HG03039 (cell line): Measurements from ENCODE around the gene ADD3.

ENCODE experiments used
- ATAC-seq: cut with Tn5 transposase; IDR thresholded peaks from one replicate; pipeline ENCODE4 v1.9.1; 2021; ENCODE audit warnings: mild to moderate bottlenecking, moderate library complexity; ENCODE audit not compliant: unreplicated experiment

ADD3 gene, protein sequence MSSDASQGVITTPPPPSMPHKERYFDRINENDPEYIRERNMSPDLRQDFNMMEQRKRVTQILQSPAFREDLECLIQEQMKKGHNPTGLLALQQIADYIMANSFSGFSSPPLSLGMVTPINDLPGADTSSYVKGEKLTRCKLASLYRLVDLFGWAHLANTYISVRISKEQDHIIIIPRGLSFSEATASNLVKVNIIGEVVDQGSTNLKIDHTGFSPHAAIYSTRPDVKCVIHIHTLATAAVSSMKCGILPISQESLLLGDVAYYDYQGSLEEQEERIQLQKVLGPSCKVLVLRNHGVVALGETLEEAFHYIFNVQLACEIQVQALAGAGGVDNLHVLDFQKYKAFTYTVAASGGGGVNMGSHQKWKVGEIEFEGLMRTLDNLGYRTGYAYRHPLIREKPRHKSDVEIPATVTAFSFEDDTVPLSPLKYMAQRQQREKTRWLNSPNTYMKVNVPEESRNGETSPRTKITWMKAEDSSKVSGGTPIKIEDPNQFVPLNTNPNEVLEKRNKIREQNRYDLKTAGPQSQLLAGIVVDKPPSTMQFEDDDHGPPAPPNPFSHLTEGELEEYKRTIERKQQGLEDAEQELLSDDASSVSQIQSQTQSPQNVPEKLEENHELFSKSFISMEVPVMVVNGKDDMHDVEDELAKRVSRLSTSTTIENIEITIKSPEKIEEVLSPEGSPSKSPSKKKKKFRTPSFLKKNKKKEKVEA

DNA sequence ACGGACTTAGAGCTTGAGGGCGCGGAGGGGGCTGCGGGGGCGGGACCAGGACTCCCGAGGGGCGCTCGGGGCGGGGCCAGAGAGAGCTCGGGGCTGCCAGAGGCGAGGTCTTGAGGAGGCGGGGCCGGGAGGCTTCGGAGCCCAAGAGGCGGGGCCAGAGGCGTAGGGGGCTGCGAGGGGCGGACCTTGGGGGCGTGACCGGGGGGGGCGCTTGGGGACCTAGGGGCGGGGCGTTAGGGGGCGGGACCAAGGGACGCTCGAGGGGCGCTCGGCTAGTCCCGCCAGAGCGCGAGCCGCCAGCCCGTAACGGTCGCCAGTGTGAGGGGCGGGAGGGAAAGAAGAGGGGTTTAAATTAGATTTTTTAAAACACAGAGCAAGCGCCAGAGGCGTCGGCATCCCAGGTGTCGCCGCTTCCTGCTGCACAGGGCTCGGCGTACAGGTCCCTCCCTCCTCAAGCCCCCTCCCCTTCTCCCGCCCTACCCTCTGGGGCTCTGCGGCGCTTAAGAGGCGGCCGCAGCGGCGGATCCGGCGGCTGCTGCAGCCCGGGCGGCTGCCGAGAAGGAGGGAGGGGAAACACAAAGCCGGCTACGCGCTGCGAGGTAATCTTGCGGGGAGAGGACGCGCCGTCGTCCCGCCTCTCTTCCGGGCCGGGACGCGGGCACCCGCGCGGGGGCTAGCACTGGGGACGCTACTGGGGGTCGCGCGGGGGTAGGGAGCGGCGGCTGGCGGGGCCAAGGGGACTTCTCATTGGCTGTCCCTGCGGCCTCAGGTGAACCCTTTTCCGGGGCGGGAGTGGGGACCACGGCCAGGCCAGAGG is at the start of gene ADD3:
ADD3 (plus strand) TSS at position 284 of the 817 bp plus-strand sequence. CDS start 92,670 bp downstream, outside the sequence.
- peak; percentile 58 for ATAC-seq

DNA sequence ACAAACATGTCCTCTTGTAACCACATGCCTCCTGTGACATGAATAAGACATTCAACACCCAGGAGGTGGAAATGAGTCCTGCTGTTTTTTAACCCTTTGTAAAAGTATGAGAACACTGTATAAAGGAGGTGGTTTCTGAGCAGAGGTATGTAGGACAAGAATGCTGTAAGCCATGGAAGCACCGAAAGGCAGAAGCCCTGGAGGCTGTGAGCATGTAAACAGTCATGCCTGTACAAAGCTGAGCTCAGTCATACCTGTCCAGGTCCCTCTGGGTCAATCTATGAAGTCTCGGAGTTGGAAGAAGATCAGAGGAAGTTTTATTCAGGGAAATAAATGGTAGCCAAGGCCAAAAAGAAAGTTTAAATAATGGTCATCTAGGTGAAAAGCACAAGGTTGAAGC is 49.7 kb upstream of the ADD3 start:
- no peak for ATAC-seq

DNA sequence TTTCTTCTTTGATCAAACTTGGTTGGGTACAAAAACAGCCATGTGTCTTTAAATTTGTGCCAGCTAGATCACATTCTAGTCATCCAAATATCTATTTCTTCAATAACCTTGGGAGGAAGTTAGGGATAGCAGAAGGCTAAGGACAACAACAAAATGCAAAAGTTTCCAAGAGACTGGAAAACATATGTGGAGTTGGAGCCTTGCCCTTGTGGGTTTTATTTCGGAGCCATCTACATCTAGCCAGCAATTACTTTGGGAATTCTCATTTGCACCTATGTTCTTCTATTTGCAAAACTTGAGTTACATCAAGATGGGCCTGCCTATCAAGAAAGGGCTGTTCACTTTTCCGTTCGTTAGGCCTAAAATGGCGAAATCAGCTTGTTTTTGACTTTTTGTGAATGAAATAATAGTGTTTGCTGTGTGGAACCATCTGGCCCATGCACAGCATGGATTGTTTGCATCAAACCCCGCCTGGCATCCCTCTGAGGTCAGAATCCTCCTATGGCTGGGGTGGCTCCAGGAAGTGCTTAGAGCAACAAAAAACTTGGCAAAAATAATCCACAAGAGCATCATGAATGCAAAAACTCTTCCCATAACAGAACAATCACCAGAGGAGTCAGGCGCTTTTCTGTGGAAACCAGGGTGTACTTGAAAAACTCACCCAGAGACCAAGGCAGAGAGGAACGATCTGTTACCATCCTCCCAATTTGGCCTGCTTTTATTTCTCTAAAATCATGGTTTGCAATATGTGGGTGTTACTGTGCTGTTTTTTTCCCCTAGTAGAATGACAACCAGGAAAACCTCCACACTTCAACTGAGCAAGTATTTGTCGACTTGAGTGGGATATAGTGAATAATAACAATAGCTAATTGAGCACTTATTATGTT is 48.3 kb upstream of the ADD3 start:
- no peak for ATAC-seq

DNA sequence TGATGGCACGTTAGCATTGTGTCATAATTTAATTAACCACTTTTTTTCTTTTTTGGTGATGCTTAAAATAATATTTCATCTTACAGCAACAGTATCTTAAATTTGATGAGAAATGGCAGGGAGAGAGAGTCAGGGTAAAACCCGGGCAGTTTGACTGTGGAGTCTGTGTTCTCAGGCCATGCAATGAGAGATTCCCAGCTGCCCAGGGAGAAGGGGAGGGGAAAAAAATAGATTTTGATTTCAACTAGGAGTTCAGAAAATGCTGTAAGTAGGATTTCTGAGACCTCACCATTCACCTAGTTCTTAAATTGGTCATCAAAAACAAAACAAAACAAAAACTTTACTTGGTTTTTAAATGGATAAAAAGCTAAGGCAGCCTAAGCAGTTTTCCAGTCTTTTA is 47.1 kb upstream of the ADD3 start:
- no peak for ATAC-seq

DNA sequence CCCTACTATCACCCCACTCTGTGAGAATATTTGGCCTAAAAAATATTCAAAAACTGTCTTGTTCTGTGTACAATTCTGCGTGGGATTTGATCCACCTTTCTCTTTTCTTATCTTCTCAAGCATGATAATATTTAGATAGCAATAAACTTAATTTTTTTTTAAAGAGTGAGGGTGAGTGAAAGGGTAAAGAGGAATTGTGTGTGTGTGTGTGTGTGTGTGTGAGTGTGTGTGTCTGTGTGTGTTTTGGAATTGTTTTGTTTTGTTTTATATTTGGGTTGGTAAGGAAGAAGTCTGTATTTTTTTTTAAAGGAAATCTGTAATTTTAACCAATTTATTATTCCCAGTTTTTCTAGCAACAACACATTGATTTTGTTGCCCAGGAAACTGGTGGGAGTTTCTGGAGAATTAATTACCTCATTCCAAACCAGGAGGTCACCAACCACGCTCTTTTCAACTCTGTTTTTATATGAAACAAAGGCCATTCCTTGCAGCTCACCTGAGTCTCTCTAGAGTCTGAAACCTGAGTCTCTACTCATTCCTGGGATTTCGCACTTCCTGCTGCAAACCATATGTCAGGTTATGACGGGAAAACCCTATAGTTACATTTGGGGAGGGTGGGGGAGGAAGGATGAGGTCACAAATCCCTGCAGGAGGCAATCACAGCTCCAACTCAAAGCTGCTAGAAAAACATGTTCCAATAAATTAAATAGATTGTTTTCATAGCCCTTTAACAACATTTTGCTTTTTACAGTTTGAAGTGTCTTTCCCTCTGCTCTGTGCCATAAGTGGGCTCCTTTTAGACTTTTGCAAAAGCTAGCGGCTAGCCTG is 46.4 kb upstream of the ADD3 start:
- no peak for ATAC-seq

DNA sequence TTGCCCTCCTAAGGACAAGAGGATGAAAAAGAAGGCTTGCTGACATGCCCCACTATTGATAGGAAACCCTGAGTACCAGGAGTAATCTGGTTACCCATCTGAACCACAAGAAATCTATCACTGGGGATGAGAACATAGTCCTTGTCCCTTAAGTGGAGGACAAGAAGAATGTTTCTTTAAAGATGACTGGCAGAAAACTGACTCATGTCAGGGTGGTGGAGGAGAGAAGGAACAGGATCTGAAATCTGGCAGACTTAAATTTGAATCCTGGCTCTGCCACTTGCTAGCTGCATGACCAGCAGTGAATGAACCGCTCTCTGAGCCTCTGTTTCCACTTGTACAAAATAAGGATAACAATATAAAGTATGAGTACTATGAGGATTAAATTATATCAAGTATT is 45.5 kb upstream of the ADD3 start:
- ATAC-seq, result no peak

DNA sequence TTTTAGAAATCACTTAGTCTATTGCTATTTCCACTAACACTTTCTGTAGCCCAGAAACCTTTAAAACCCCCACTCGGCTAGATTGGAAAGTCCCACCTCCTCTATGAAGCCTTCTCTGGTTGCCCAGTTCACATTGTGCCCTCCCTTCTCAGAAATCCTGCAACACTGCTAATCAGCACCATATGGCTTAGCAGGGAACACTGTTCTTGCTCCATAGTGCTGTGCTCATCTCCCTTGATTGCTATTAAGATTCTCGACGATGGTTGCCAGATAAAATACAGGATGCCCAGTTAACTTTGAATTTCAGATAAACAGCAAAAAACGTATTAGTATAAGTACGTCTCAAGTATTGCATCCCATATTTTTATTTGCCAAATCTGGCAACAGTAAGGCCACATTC is 44.3 kb upstream of the ADD3 start:
- no peak for ATAC-seq

DNA sequence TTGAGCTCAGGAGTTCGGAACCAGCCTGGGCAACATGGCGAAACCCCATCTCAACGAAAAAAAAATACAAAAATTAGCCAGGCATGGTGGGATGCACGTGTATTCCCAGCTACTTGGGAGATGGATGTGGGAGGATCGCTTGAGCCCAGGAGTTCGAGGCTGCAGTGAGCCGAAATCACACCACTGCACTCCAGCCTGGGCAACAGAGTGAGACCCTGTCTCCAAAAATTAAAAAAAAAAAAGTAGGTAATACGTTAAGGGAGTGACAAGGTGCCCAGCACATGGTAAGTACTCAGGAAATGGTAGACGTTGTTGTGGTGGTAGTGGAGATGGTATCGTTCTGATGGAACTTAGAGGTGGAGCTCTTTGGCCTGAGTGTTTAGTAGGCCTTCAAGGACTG is 43.5 kb upstream of the ADD3 start:
- ATAC-seq, result no peak

DNA sequence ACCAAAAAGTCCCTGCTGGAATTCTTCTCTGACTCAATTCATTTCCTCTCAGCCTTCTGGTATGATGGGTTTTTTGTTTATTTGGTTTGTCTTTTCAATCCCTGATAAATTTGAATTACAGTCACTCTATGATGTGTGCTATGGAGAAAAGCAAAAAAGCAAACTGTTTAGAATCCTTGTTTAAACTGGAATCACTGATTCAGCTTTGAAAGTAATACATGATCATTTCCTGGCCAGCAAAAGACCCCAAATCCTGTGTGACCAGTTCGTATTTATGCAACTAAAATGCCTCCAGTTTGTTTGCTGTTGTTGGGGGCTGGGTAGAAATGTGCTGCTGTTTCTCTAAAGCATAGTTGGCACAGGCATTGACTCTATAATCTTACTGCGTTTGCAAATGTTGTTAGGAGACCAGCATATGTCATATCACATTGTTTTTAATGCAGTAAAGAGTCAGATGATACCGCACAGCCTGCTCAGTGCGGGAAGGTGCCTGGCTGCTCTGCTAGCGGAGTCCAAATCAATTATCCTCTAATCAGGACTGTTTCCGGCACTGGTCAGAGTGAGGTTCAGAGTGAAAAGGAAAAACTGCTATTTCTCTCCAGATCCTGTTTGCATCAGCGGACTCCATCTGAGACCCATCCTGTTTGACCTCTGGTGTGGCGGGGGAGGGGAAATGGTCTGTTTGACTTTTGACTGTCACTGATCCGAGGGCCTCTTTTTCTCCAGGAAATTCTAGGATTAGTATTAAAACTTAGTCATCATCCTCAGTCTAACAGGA is 40.6 kb upstream of the ADD3 start:
- ATAC-seq, result no peak

DNA sequence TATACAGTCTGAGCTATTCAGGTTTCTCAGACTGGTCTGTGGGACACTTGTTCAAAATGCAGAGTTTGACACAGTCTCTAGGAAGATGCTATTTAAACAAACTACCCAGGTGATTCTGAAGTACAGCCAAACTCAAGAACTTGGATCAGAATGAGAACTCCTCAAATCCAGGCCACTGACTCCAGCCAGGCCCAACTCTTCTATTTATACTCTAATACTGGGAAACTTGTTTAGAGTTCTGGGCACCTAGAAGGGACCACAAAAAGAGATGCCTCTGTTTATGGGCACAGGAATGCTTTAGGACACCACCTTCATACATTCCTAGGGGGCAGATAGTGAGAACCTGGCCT is 40.1 kb upstream of the ADD3 start:
- no peak for ATAC-seq

DNA sequence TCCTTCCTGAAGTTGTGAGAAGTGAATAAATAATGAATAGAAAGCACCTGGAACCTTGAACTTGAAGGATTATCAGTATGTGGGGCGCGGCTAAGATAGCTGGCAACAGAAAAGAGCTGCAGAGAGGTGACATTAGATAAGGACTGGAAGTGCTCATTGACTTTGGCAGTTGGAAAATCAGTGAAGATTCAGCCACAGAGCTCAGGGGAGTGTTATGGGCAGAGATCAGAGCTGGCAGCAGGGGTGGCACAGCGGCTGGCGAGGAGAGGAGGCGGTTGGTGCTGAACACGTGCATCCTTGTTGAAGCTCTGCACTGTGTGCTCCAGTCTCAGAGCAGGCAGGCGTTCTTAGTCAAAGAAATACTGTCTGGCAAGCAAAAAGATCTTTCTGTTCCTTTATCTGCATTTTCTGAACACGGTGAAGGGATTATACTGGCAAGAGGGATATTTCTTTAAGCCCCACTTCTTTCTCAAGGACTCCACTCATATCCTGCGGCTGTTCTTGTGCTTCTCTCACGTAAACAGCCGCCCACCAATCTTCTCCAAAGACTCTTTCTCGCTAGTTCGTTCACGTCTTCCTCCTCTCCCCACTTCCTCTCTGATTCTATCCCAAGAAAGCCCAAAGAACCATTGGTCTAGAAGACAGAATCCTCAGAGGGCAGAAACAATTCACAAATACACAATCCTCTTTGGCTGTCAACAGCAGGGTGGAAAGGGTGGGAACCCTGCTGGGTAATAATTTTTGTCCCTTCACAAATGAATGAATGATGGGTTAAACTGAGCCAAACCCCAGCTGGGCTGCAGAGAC is 38.6 kb upstream of the ADD3 start:
- no peak for ATAC-seq

DNA sequence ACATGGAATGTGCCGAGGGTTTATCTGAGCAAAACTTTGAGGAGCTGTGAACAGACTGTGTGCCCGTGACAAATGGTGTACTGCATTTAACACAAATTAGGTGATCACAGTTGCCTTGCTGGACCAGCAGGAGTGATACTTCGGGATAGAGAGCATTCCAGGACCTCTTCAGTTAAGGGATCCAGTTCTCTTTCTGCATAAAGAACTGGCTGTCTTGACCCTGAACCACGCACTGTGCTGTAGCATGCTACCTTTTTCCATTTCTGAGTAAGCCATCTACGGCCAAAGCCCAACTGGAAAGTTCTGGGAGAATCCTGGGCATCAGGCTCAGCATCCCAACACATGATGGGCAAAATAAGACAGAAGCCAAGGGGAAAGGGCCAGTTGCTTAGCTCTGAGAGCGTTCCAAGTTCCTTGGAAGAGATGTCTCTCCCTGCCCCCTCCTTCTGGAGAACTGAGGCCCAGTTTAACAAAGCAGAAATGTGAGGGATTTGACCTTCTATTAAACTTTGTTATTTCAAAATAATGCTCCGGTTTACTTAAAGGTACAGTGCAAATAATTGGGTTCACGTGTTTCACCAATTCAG is 37.9 kb upstream of the ADD3 start:
- no peak for ATAC-seq

DNA sequence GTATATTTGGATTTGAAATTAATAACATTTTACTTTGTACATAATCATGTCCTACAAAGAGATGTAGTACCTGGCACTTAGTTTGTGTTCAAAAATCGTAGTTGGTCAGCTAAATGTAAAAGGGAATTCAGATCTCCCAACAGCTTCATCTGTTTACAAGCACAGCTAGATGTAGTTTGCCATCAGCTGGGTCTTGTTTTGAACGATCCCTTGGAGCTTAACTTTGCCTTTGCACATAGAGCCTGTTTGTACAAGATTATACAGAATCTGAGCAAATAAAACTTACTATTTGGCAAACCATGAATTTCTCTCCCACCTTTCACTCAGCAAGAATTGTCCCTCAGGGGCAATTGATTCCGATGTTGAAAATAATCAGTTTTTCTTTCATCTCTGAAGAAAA is 36.1 kb upstream of the ADD3 start:
- no peak for ATAC-seq

DNA sequence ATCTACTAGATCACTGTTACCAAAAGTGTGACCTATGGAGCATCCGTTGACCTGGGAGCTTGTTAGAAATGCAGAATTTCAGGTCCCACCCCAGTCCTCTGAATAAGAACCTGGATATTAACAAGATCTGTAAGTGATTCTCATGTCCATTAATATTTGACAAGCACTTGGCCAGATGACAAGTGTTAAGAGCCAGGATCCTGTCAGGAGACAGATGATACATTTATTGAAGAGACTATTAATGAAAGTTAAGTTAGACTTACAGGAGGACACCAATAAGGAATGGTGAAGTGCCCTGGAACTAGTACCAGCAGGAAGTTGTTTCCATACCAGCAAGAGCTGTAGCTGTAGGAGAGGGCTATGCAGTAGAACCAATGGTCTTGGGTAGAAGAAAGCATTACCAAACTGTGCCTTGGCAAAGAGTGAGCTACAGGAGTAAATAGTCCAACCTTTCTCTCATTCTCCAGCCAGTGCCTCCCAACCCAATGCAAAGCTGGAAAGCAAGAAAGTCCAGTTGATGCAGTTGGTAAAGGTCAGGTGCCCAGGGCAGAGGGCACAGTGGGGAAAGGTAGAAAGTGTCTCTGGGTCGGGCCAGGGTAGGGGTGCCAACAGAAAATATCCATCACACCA is 35.3 kb upstream of the ADD3 start:
- no peak for ATAC-seq

DNA sequence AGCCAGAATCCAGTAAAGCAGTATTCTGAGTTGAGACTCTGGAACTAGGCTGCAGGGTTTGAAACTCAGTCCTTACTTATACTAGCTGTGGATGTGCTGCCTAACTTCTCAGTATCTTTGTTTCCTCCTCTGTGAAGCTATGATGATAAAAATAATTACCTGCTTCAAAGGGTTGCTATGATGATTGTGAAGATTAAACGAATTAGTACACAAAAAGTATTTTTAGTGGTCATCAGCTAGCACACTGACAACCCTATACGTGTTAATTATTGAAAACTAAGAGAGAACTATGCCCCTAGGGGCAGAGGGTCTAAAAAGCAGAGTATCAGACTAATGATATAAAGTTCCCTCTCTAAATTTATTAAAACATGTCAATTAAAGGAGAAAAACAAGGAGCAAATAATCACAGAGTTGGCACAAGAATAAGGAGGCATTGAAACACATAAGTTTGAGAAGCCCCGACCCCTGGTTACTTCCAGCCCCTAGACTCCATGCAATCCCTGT is 34.4 kb upstream of the ADD3 start:
- ATAC-seq, result no peak

DNA sequence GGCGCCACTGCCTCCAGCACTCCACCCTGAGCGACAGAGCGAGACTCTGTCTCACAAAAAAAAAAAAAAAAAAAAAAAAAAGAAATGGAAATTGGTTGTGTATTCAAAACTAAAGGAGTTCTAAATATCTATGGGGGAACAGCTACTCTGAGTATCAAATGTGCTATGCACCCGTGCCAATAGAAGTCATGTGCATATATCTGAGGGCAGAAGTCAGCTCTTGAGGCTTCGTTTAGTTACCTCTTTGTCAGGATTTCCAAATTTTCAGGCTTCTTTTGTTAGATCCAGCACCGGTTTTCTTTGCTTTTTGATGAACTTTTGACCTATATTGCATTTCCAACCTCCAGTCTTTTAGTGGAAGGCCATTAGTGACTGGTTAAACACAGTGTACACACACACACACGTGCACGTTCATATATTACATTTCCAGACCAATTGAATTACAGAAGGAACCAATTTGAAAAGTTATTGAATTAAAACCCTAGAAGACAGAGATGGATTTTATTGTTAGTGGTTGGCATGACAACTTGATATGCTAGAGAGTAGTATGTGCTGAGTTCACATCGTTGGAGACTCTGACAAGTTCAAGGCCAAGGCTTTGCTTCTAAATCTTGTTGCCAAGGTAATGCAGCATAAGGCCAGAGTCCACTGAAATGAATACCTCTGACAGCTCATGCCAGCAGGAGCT is 33.1 kb upstream of the ADD3 start:
- ATAC-seq, result no peak
